GM12864 (cell line): Measurements from ENCODE around the gene FEM1B.

ENCODE experiments used
- DNase-seq: peaks from one replicate; pipeline ENCODE4 v3.0.0-alpha.2; 2011; ENCODE audit warnings: low read depth
- H3K4me3 ChIP-seq: 2 replicates; pipeline ENCODE4 v1.5.1; 2011; ENCODE audit warnings: mild to moderate bottlenecking, low read depth, low read length, control low read depth
- CTCF ChIP-seq: IDR thresholded peaks from 2 replicates; pipeline ENCODE4 v1.5.1; 2011; ENCODE audit warnings: low read depth, mild to moderate bottlenecking, moderate library complexity, low read length, control low read depth, inconsistent platforms; ENCODE audit errors: missing control alignments

The FEM1B gene

GRCh38 chr15:68322796-68323195, 45.3 kb downstream of the FEM1B start:
- no peak for TF ChIP-seq CTCF
- DNase-seq = no peak
- no peak overlapping the region for H3K4me3 ChIP-seq

- H3K4me3 ChIP-seq = no peak overlapping the region
- DNase-seq = no peak
- no peak for TF ChIP-seq CTCF
Observed at GRCh38 chr15:68325726-68326125, 48.2 kb downstream of the FEM1B start.

GRCh38 chr15:68326711-68327354, 49.3 kb downstream of the FEM1B start:
- no peak for TF ChIP-seq CTCF
- DNase-seq = no peak
- H3K4me3 ChIP-seq = no peak overlapping the region

- no peak overlapping the region for H3K4me3 ChIP-seq
- no peak for DNase-seq
- TF ChIP-seq CTCF = no peak
Observed at GRCh38 chr15:68328443-68328842, 50.9 kb downstream of the FEM1B start.

GRCh38 chr15:68328964-68329363, 51.4 kb downstream of the FEM1B start:
- DNase-seq = no peak
- TF ChIP-seq CTCF = no peak
- no peak overlapping the region for H3K4me3 ChIP-seq

- H3K4me3 ChIP-seq = no peak overlapping the region
- no peak for TF ChIP-seq CTCF
- no peak for DNase-seq
Observed at GRCh38 chr15:68330416-68330815, 52.9 kb downstream of the FEM1B start.

GRCh38 chr15:68330901-68331300, 53.4 kb downstream of the FEM1B start:
- no peak for TF ChIP-seq CTCF
- DNase-seq = no peak
- no peak overlapping the region for H3K4me3 ChIP-seq
